WERI-Rb-1 (cell line): ENCODE measurements around the gene EGR2.

Experiments
- DNase-seq: peaks from one replicate; pipeline ENCODE4 v3.0.0-alpha.2; 2020
- H3K27ac ChIP-seq: fragments of 250-450 bp; sonication (Bioruptor Pico); 2 replicates; pipeline ENCODE4 v1.5.1; 2020; ENCODE audit warnings: mild to moderate bottlenecking, moderate library complexity
- H3K27me3 ChIP-seq: fragments of 250-450 bp; sonication (Bioruptor Pico); 2 replicates; pipeline ENCODE4 v1.5.1; 2021; ENCODE audit warnings: mild to moderate bottlenecking, low read depth, moderate library complexity; ENCODE audit not compliant: insufficient read depth, severe bottlenecking
- H3K36me3 ChIP-seq: fragments of 250-450 bp; sonication (Bioruptor Pico); 2 replicates; pipeline ENCODE4 v1.5.1; 2020; ENCODE audit warnings: mild to moderate bottlenecking, moderate library complexity
- H3K4me3 ChIP-seq: 2 replicates; pipeline ENCODE4 v1.5.1; 2011; ENCODE audit warnings: low read depth, mild to moderate bottlenecking, control low read depth, low read length
- H3K9me3 ChIP-seq: fragments of 250-450 bp; sonication (Bioruptor Pico); 2 replicates; pipeline ENCODE4 v1.5.1; 2021; ENCODE audit warnings: mild to moderate bottlenecking, moderate library complexity; ENCODE audit not compliant: severe bottlenecking
- TF ChIP-seq, protein P1 (sequence below): IDR thresholded peaks from 2 replicates; pipeline ENCODE4 v1.5.1; 2011; ENCODE audit warnings: low read depth, mild to moderate bottlenecking, control low read depth, inconsistent platforms, low read length

The EGR2 gene

GRCh38 chr10:62813981-62814380, 2.2 kb downstream of the EGR2 start:
- H3K4me3 ChIP-seq = no peak overlapping the region

GRCh38 chr10:62813453-62813852, 2.7 kb downstream of the EGR2 start:
- DNase-seq = no peak
- H3K27ac ChIP-seq = no peak overlapping the region
- TF ChIP-seq, protein P1, sequence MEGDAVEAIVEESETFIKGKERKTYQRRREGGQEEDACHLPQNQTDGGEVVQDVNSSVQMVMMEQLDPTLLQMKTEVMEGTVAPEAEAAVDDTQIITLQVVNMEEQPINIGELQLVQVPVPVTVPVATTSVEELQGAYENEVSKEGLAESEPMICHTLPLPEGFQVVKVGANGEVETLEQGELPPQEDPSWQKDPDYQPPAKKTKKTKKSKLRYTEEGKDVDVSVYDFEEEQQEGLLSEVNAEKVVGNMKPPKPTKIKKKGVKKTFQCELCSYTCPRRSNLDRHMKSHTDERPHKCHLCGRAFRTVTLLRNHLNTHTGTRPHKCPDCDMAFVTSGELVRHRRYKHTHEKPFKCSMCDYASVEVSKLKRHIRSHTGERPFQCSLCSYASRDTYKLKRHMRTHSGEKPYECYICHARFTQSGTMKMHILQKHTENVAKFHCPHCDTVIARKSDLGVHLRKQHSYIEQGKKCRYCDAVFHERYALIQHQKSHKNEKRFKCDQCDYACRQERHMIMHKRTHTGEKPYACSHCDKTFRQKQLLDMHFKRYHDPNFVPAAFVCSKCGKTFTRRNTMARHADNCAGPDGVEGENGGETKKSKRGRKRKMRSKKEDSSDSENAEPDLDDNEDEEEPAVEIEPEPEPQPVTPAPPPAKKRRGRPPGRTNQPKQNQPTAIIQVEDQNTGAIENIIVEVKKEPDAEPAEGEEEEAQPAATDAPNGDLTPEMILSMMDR = no peak
- peaks cover 44% of the 10 kb centered on the region for H3K27me3 ChIP-seq
- no peaks in the 10 kb centered on the region for H3K36me3 ChIP-seq
- no peak overlapping the region for H3K4me3 ChIP-seq
- H3K9me3 ChIP-seq = no peaks in the 10 kb centered on the region

More at GRCh38 chr10:62813981-62814380, 2.2 kb downstream of the EGR2 start:
- peaks cover 50% of the 10 kb centered on the region for H3K27me3 ChIP-seq
- TF ChIP-seq, protein P1 = no peak
- no peaks in the 10 kb centered on the region for H3K36me3 ChIP-seq
- no peak overlapping the region for H3K27ac ChIP-seq
- DNase-seq = no peak
- H3K9me3 ChIP-seq = no peaks in the 10 kb centered on the region

GRCh38 chr10:62812672-62813439, 3.3 kb downstream of the EGR2 start:
- H3K4me3 ChIP-seq = no peak overlapping the region
- no peak overlapping the region for H3K27ac ChIP-seq
- no peaks in the 10 kb centered on the region for H3K9me3 ChIP-seq
- H3K36me3 ChIP-seq = no peaks in the 10 kb centered on the region
- no peak for DNase-seq
- peaks cover 38% of the 10 kb centered on the region for H3K27me3 ChIP-seq
- TF ChIP-seq, protein P1 = no peak

DNA sequence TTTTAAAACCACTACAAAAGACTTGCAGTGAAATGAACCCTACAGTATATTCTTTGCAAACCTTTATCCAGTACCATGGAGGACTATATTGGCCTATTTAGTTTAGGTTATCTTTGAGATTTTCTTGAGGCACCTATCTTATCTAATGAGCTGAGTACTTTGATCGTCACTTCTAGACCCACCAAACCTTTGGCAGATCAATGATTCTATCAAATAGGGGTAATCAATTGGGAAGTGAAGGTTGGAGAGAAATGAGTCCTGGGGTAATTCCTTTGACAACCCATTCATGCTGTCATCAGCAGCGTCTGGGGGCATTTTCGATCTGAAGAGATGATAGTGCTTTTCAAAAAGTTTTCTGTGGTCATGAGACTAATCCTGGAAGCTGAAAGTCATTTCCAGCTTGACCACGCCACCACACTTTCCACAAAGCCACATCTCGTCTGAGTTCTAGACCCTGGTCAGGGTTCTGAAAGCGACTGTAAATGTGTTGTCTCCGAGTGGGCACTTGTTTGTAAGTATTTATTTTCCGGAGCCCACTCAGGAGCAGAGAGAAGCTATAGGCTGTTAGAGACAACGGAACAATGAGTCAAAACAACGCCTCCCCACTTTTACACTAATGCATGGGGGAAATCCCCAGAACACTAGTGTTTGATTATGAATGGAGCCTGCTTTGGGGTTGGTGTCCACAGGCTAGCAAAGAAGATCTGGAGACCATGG, 4.8 kb downstream of the EGR2 start:
- H3K9me3 ChIP-seq = no peaks in the 10 kb centered on the region
- no peak overlapping the region for H3K4me3 ChIP-seq
- H3K27ac ChIP-seq = no peak overlapping the region
- peaks cover 11% of the 10 kb centered on the region for H3K36me3 ChIP-seq
- DNase-seq = no peak
- TF ChIP-seq, protein P1 = no peak
- peaks cover 31% of the 10 kb centered on the region for H3K27me3 ChIP-seq

DNA sequence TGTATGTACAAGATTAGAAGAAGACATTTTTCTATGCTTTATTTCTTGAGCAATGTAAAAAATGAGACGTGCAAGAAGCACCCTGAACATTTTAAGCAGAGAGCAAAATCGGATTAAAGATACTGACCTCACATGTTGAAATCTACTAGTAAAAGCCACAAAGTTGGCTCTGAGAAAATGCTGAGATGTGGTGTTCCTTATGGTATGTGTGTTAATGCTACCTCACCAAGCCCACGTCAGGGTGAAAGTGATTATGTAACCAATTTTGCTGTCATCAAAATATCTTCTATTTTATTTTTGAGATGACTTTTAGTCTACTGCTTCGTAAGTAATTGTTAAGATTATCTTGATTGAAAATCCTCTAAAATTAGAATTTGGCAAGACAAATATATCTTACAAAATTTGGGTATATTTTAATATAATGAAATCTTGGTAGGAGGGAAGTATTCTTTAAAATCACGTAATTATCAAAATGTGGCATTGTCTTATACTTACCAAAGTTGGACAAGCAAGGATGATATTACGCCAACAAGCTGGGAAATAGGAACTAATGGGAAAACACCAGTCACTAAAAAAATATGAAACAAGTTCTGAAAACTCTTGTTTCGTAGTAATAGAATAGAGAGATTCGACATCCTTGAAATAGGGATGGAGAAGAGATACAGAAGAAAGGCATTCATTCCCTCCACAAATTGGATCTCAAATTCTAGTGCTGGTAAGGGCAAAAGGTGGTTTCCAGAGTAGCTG, 5.8 kb downstream of the EGR2 start:
- Histone ChIP-seq H3K27ac (no peak overlapping the region), H3K27me3 (peaks cover 21% of the 10 kb centered on the region), H3K36me3 (peaks cover 11% of the 10 kb centered on the region), H3K4me3 (no peak overlapping the region), H3K9me3 (no peaks in the 10 kb centered on the region)
- TF ChIP-seq, protein P1 = no peak
- DNase-seq = no peak
